Left cardiac atrium (tissue), 4 donors: ENCODE data around the gene LRBA. TPM values are rescaled to one million over a fixed set of nuclear protein-coding genes. Genes with fewer than 3 reads are reported as not detected.
"Not testable (repeated sequence)": the region's sequence is repeated elsewhere in the genome, so short reads cannot be mapped to it uniquely, and the experiment has no call there.

ENCODE experiments used
- ATAC-seq, 2 donors: fragments of 200-7000 bp; cut with Tn5 transposase; one replicate each; pipeline ENCODE4 v1.9.1; 2020; ENCODE audit warnings: mild to moderate bottlenecking in 2 of 2, moderate library complexity in 2 of 2
- DNase-seq: peaks from one replicate; pipeline ENCODE4 v3.0.0-alpha.2; 2020
- intact Hi-C, 2 donors: fragments of 100-400 bp; cut with DNase I; formaldehyde crosslinking; loops; one replicate each; pipeline versions ENCODE4 v1.14.1 to v1.15.1; 2022 to 2023
- total RNA-seq, 2 donors: library from RNA; stranded (reverse); fragmentation: NEBNext Ultra II Directional; extraction: Animal tissue kit (Norgen Biotek cat#: 25700); gene quantifications; one replicate each; pipeline ENCODE4 v1.2.1, GENCODE V29; 2021
- donor health status: DM: no; HTN: yes; CAD: no.
- donor health status: DM: no; HTN: yes; CAD: no; lungs with severe emphysema.
- donor health status: DM: yes; HTN: yes; CAD: no.
- donor health status: Dilated cardiomyopathy.

The LRBA gene
- total RNA-seq, 2 donors from 2014 or later: 20.0 to 25.7 TPM

- intact Hi-C loops, DNase-seq, ATAC-seq: not testable (repeated sequence)
Observed at GRCh38 chr4:150953916-150954315, 61.2 kb downstream of the LRBA start.

GRCh38 chr4:150952167-150952845 lies 62.8 kb downstream of the LRBA start:
- intact Hi-C loops: no loop called here
- DNase-seq (no peak), ATAC-seq (no peak)

- intact Hi-C loops: no loop called here
- DNase-seq (no peak), ATAC-seq (peak in 1 of 2 donors; percentile 58)
Observed at GRCh38 chr4:150950657-150951288, 64.3 kb downstream of the LRBA start.

- DNase-seq (no peak), ATAC-seq (no peak)
- intact Hi-C loops: no loop called here
Observed at GRCh38 chr4:150949943-150950342, 65.1 kb downstream of the LRBA start.

- no peak for ATAC-seq
- no peak for DNase-seq
- intact Hi-C loops: no loop called here
Observed at GRCh38 chr4:150949342-150949741, 65.7 kb downstream of the LRBA start.

- ATAC-seq: no peak
- intact Hi-C loops: no loop called here
- DNase-seq: no peak
Observed at GRCh38 chr4:150948710-150949109, 66.4 kb downstream of the LRBA start.

- DNase-seq (no peak), ATAC-seq (no peak)
- intact Hi-C loops: no loop called here
Observed at GRCh38 chr4:150948074-150948473, 67.0 kb downstream of the LRBA start.

- ATAC-seq: no peak
Observed at GRCh38 chr4:150944660-150945059, 70.4 kb downstream of the LRBA start.

GRCh38 chr4:150943818-150944217 lies 71.3 kb downstream of the LRBA start:
- DNase-seq (no peak), ATAC-seq (no peak)
- intact Hi-C loops: no loop called here

More at GRCh38 chr4:150944660-150945059, 70.4 kb downstream of the LRBA start:
- intact Hi-C loops: no loop called here
- DNase-seq: no peak

- ATAC-seq (no peak), DNase-seq (no peak)
- intact Hi-C loops: no loop called here
Observed at GRCh38 chr4:150943126-150943525, 72.0 kb downstream of the LRBA start.

GRCh38 chr4:150942539-150942938 lies 72.5 kb downstream of the LRBA start:
- no peak for ATAC-seq
- intact Hi-C loops: no loop called here
- no peak for DNase-seq

- intact Hi-C loops: no loop called here
- DNase-seq (no peak), ATAC-seq (no peak)
Observed at GRCh38 chr4:150940123-150940522, 75.0 kb downstream of the LRBA start.

GRCh38 chr4:150939530-150939929 lies 75.6 kb downstream of the LRBA start:
- no peak for DNase-seq
- intact Hi-C loops: no loop called here
- ATAC-seq: no peak

- intact Hi-C loops: no loop called here
- no peak for ATAC-seq
- no peak for DNase-seq
Observed at GRCh38 chr4:150938873-150939499, 76.1 kb downstream of the LRBA start.

- intact Hi-C loops: no loop called here
- no peak for DNase-seq
- no peak for ATAC-seq
Observed at GRCh38 chr4:150938417-150938816, 76.7 kb downstream of the LRBA start.

- no peak for DNase-seq
- no peak for ATAC-seq
- intact Hi-C loops: no loop called here
Observed at GRCh38 chr4:150934022-150934421, 81.1 kb downstream of the LRBA start.

- DNase-seq (no peak), ATAC-seq (no peak)
- intact Hi-C loops: no loop called here
Observed at GRCh38 chr4:150931796-150932195, 83.3 kb downstream of the LRBA start.

GRCh38 chr4:150931005-150931404 lies 84.1 kb downstream of the LRBA start:
- no peak for ATAC-seq
- intact Hi-C loops: no loop called here
- DNase-seq: no peak

GRCh38 chr4:150923945-150924344 lies 91.1 kb downstream of the LRBA start:
- ATAC-seq: no peak
- DNase-seq: no peak
- intact Hi-C loops: no loop called here

GRCh38 chr4:150921486-150921885 lies 93.6 kb downstream of the LRBA start:
- DNase-seq, intact Hi-C loops, ATAC-seq: not testable (repeated sequence)

- intact Hi-C loops, DNase-seq, ATAC-seq: not testable (repeated sequence)
Observed at GRCh38 chr4:150918562-150918961, 96.5 kb downstream of the LRBA start.
